Adrenal gland (tissue), 12 donors: ENCODE measurements around the gene SYNPO. TPM values are rescaled to one million over a fixed set of nuclear protein-coding genes. Genes with fewer than 3 reads are reported as not detected.

Experiments used
- DNase-seq, 7 donors: peaks; one replicate each; pipeline ENCODE4 v3.0.0-alpha.2; 2019 to 2020
- H3K27ac ChIP-seq, 5 donors: fragments of 200-600 bp; sonication (generic) in 4 of 5; 1 replicate in 3 of 5; 2 replicates in 2 of 5; pipeline versions ENCODE4 v1.5.1 to v1.8.0; 2016 to 2020; ENCODE audit warnings: mild to moderate bottlenecking in 1 of 5
- H3K27me3 ChIP-seq: fragments of 200-600 bp; 2 replicates; pipeline ENCODE4 v1.8.0; 2021
- H3K36me3 ChIP-seq, 2 donors: fragments of 200-600 bp; replicated peaks in 1 of 2; 1 replicate in 1 of 2; 2 replicates in 1 of 2; pipeline versions ENCODE4 v1.5.1 to v1.8.0; 2018 to 2022
- H3K4me1 ChIP-seq, 2 donors: fragments of 200-600 bp; replicated peaks in 1 of 2; 1 replicate in 1 of 2; 2 replicates in 1 of 2; pipeline versions ENCODE4 v1.5.1 to v1.8.0; 2018 to 2021
- H3K4me3 ChIP-seq, 4 donors: fragments of 200-600 bp; sonication (generic) in 3 of 4; one replicate each; pipeline ENCODE4 v1.5.1; 2016 to 2018
- H3K9me3 ChIP-seq, 3 donors: fragments of 200-600 bp; sonication (generic) in 1 of 3; replicated peaks in 1 of 3; 1 replicate in 2 of 3; 2 replicates in 1 of 3; pipeline versions ENCODE4 v1.5.1 to v1.8.0; 2016 to 2021
- CTCF ChIP-seq, 6 experiments: fragments of 450-650 bp in 4 of 6; fragments of 200-600 bp in 2 of 6; sonication (generic) in 1 of 6; IDR thresholded peaks; 1 replicate in 5 of 6; 2 replicates in 1 of 6; pipeline versions ENCODE4 v1.5.1 to v1.8.0; 2016 to 2021; ENCODE audit warnings: antibody characterized with exemption in 6 of 6, mild to moderate bottlenecking in 2 of 6, moderate library complexity in 1 of 6
- POLR2A ChIP-seq, 2 donors: fragments of 450-650 bp; IDR thresholded peaks; one replicate each; pipeline ENCODE4 v1.6.1; 2017; ENCODE audit warnings: antibody characterized with exemption in 2 of 2, mild to moderate bottlenecking in 2 of 2, moderate library complexity in 1 of 2
- WGBS, 4 donors: extraction: QIAGEN DNeasy Blood & Tissue Kit in 2 of 4; methylation state at CpG; one replicate each; pipeline versions ENCODE4 v1.1.5 to v1.1.7; 2013 to 2017; 5-methylcytosine and 5-hydroxymethylcytosine counted together
- intact Hi-C, 2 donors: fragments of 100-400 bp; cut with DNase I; formaldehyde crosslinking; loops; one replicate each; pipeline versions ENCODE4 v1.14.1 to v1.15.0; 2022 to 2023
- polyA plus RNA-seq, 3 donors: library from polyadenylated mRNA; stranded (reverse); fragments of 200-250 nt in 2 of 3; fragments of 350-450 nt in 1 of 3; fragmentation: Illumina TruSeq in 1 of 3; extraction: RNeasy Lipid Tissue Mini Kit (QIAGEN cat#74804) in 1 of 3; gene quantifications; one replicate each; pipeline ENCODE4 v1.2.3, GENCODE V29; 2013 to 2014
- total RNA-seq, 9 donors: library from RNA; depleted of rRNA in 4 of 9; stranded (reverse); fragments of >200 nt in 4 of 9; fragments of 120-200 nt in 1 of 9; fragmentation: NEBNext Ultra II Directional in 1 of 9; extraction: Animal tissue kit (Norgen Biotek cat#: 25700) in 1 of 9; gene quantifications; one replicate each; pipeline versions ENCODE4 v1.1.0 to v1.2.4, GENCODE V29; 2013 to 2023
- donor health status: healthy with polysubstance abuse.
- donor health status: Bipolar disorder and iron deficiency.
- donor health status: DM: yes; HTN: yes; CAD: no.
- donor health status: DM: no; HTN: no; CAD: no.
- donor health status: DM: no; HTN: no; CAD: no.
- donor health status: DM: yes; HTN: yes; CAD: no.

The SYNPO gene
- total and polyA plus RNA-seq, 12 donors = 10.0 to 293 (median 104) TPM

GRCh38 chr5:150700246-150700593, 59.8 kb downstream of the SYNPO start:
- no peaks in the 10 kb centered on the region for H3K9me3 ChIP-seq
- H3K4me1 ChIP-seq = peaks cover 11 to 17% of the 10 kb centered on the region in 2 donors
- no peak for DNase-seq
- intact Hi-C loops = loop anchor here (10.0 kb wide), 2 partner anchors 145 kb away; partner anchors contain the start of gene IRGM (in 2 of the 2)
- WGBS, 4 donors = 0 to 2% (median 2%) methylated on average over 15 of the region's 15 CpGs
- peak overlapping the region; percentile 34 to 87 (median 76) for H3K4me3 ChIP-seq
- no peaks in the 10 kb centered on the region for H3K27me3 ChIP-seq
- H3K27ac ChIP-seq = peak overlapping the region in 4 of 5 donors; percentile 86 to 99 (median 93)
- TF ChIP-seq CTCF (IDR thresholded peaks at IDR 0.05) (no peak), POLR2A (IDR thresholded peaks at IDR 0.05) (no peak)
- H3K36me3 ChIP-seq = peaks cover 0 to 39% of the 10 kb centered on the region in 2 donors

GRCh38 chr5:150700594-150701377, 60.3 kb downstream of the SYNPO start, which contains the start of gene RBM22:
Gene RBM22 (minus strand): TSS chr5:150701062. CDS start chr5:150700985, 77 bp downstream.
- peaks cover 0 to 33% of the 10 kb centered on the region in 2 donors for H3K36me3 ChIP-seq
- DNase-seq = peak; percentile 90 to 97 (median 93)
- H3K4me3 ChIP-seq = peak within 1 kb of the TSS; percentile 34 to 87 (median 76)
- H3K4me1 ChIP-seq = peaks cover 11 to 17% of the 10 kb centered on the region in 2 donors
- TF ChIP-seq CTCF (IDR thresholded peaks at IDR 0.05) = peak; percentile 37 to 71 (median 53)
- peak; percentile 87 to 94 for TF ChIP-seq POLR2A (IDR thresholded peaks at IDR 0.05)
- WGBS, 4 donors = 0 to 1% (median 1%) methylated on average over 27 to 59 of the region's 59 CpGs
- H3K27ac ChIP-seq = peak within 1 kb of the TSS; percentile 73 to 99 (median 90)
- H3K9me3 ChIP-seq = no peaks in the 10 kb centered on the region
- intact Hi-C loops = loop anchor here (10.0 kb wide), 2 partner anchors 144 to 146 kb away; partner anchors contain the start of gene IRGM (in 2 of the 2)
- no peaks in the 10 kb centered on the region for H3K27me3 ChIP-seq

GRCh38 chr5:150703762-150704161, 63.3 kb downstream of the SYNPO start:
- H3K4me1 ChIP-seq = peaks cover 11 to 14% of the 10 kb centered on the region in 2 donors
- H3K27me3 ChIP-seq = no peaks in the 10 kb centered on the region
- H3K36me3 ChIP-seq = peaks cover 0 to 12% of the 10 kb centered on the region in 2 donors
- H3K9me3 ChIP-seq = no peaks in the 10 kb centered on the region
- TF ChIP-seq POLR2A (IDR thresholded peaks at IDR 0.05) = no peak
- TF ChIP-seq CTCF (IDR thresholded peaks at IDR 0.05) = no peak
- intact Hi-C loops = loop anchor here (10.0 kb wide), 2 partner anchors 141 to 149 kb away; partner anchors contain the start of gene IRGM (in 2 of the 2)
- 72 to 82% (median 77%) methylated on average over 3 of the region's 3 CpGs for WGBS, 4 donors
- no peak overlapping the region for H3K27ac ChIP-seq
- DNase-seq = no peak
- H3K4me3 ChIP-seq = no peak overlapping the region

GRCh38 chr5:150706776-150707390, 66.4 kb downstream of the SYNPO start:
- Histone ChIP-seq H3K4me1 (no peaks in the 10 kb centered on the region), H3K27ac (no peak overlapping the region), H3K4me3 (no peak overlapping the region), H3K9me3 (no peaks in the 10 kb centered on the region), H3K36me3 (peaks cover 0 to 38% of the 10 kb centered on the region in 2 donors), H3K27me3 (no peaks in the 10 kb centered on the region)
- no peak for DNase-seq
- TF ChIP-seq CTCF (IDR thresholded peaks at IDR 0.05) (no peak), POLR2A (IDR thresholded peaks at IDR 0.05) (no peak)
- WGBS, 4 donors = 61 to 73% (median 68%) methylated on average over 4 of the region's 4 CpGs
- intact Hi-C loops = loop anchor here (10.0 kb wide), 2 partner anchors 138 to 152 kb away; partner anchors contain the start of gene IRGM (in 2 of the 2)
